ENCODE results near the gene MRPL52.

DNA sequence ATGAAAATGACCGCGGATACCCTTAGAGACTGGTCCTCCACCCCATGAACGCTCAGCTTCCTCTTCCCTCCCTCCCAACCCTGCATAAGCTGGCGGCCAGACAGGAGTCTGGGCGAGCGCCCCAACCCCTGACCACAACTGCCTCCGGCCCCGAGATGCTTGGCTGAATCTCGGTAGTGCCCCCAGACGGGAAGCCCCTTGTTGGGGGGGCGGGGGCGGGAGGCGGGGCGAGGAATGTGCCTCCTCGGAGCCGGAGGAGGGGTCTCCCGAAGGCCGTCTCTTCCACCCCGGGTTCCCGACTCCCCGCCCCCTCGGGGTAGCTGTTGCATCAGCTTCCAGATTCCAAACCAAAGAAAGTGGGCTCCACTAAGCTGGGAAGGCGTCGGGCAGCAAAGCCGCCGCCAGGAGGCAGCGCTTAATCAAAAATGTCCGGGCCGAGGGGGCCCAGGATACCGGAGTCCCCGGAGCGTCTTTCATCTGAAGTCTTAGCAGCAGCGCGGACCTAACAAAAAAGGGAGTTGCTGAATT lies 7.1 kb upstream of the MRPL52 start:
- TF ChIP-seq POLR2A (IDR thresholded peaks at IDR 0.05; ENCODE audit: low read depth, low read length) (no peak), POLR2AphosphoS5 (IDR thresholded peaks at IDR 0.05; ENCODE audit: low read depth, low read length) (no peak), SPI1 (IDR thresholded peaks at IDR 0.05; ENCODE audit: low read depth, low read length) (no peak), PAX5 (IDR thresholded peaks at IDR 0.05; ENCODE audit: insufficient read depth, low read length, severe bottlenecking) (no peak), TAF1 (IDR thresholded peaks at IDR 0.05; ENCODE audit: low read depth, low read length) (no peak), POU2F2 (IDR thresholded peaks at IDR 0.05; ENCODE audit: low read depth, low read length) (no peak)
